Esophagus squamous epithelium (tissue), 4 donors: ENCODE data around the gene DDI2.

Experiments used
- CTCF ChIP-seq, 6 experiments: fragments of 450-650 bp in 4 of 6; fragments of 200-600 bp in 2 of 6; sonication (generic) in 2 of 6; IDR thresholded peaks; one replicate each; pipeline ENCODE4 v1.5.1; 2016 to 2019; ENCODE audit warnings: antibody characterized with exemption in 6 of 6, mild to moderate bottlenecking in 4 of 6, moderate library complexity in 4 of 6
- POLR2A ChIP-seq, 4 donors: fragments of 450-650 bp; IDR thresholded peaks; one replicate each; pipeline ENCODE4 v1.6.1; 2017; ENCODE audit warnings: antibody characterized with exemption in 4 of 4, mild to moderate bottlenecking in 4 of 4, moderate library complexity in 3 of 4

GRCh38 chr1:15663925-15664324 is 46.7 kb downstream of the DDI2 start:
- TF ChIP-seq CTCF (IDR thresholded peaks at IDR 0.05), result no peak
- no peak for TF ChIP-seq POLR2A (IDR thresholded peaks at IDR 0.05)
